Mesothelial cell of epicardium (in vitro differentiated cells): ENCODE measurements around the gene ARHGAP44. TPM values are rescaled to one million over a fixed set of nuclear protein-coding genes. Genes with fewer than 3 reads are reported as not detected.
A peak's percentile ranks its signal among the peaks of the same experiment; 100 is the strongest.

Source experiments
- DNase-seq, 2 experiments: peaks; one replicate each; pipeline ENCODE4 v3.0.0; 2021; ENCODE audit warnings: low spot score in 2 of 2; ENCODE audit not compliant: unreplicated experiment in 2 of 2
- H3K27ac Mint-ChIP-seq: 2 replicates; pipeline ENCODE4 v1.8.0; 2021; ENCODE audit warnings: mixed read lengths
- H3K27me3 Mint-ChIP-seq: 2 replicates; pipeline ENCODE4 v1.8.0; 2021; ENCODE audit warnings: low read depth, mixed read lengths
- H3K36me3 Mint-ChIP-seq: 2 replicates; pipeline ENCODE4 v1.8.0; 2021; ENCODE audit warnings: mixed read lengths
- H3K4me1 Mint-ChIP-seq: 2 replicates; pipeline ENCODE4 v1.8.0; 2021; ENCODE audit warnings: mixed read lengths
- H3K4me3 Mint-ChIP-seq: 2 replicates; pipeline ENCODE4 v1.8.0; 2021; ENCODE audit warnings: mild to moderate bottlenecking, moderate library complexity, mixed read lengths
- H3K9me3 Mint-ChIP-seq: 2 replicates; pipeline ENCODE4 v1.8.0; 2021; ENCODE audit warnings: mixed read lengths
- CTCF ChIP-seq: fragments of 200-600 bp; sonication (generic); IDR thresholded peaks from one replicate; pipeline ENCODE4 v1.5.0; 2021; ENCODE audit warnings: antibody characterized with exemption; ENCODE audit not compliant: unreplicated experiment
- total RNA-seq: library from RNA; stranded (reverse); gene quantifications from 3 replicates; pipeline ENCODE4 v1.2.1, GENCODE V29; 2021

The ARHGAP44 gene
- total RNA-seq, 1 donor from 2014 or later, result 11.7 TPM

DNA sequence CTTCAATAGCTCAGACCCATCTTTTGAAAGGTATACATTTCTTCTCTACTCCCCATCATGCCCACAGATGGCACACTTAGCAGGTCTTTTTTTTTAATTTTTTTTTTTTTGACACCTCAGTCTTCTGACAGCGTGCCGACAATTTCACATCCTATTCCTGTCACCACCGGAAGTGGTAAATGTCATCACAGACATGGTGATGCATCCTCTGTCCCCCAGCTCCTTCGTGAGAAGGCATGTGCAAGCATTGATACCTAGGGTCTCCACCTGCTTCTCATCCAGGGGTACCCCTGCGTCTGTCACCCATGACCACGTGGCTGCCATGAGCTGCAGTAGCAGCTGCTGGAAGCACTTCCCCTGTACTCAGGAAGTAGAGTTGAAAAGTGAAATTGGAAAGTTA is 192.9 kb downstream of the ARHGAP44 start:
- H3K9me3 Mint-ChIP-seq, result no peaks in the 10 kb centered on the region
- no peak for TF ChIP-seq CTCF
- peaks cover 2% of the 10 kb centered on the region for H3K36me3 Mint-ChIP-seq
- H3K27me3 Mint-ChIP-seq, result no peaks in the 10 kb centered on the region
- DNase-seq, result no peak
- peaks cover 17% of the 10 kb centered on the region for H3K4me1 Mint-ChIP-seq
- no peak overlapping the region for H3K27ac Mint-ChIP-seq
- H3K4me3 Mint-ChIP-seq, result no peak overlapping the region

DNA sequence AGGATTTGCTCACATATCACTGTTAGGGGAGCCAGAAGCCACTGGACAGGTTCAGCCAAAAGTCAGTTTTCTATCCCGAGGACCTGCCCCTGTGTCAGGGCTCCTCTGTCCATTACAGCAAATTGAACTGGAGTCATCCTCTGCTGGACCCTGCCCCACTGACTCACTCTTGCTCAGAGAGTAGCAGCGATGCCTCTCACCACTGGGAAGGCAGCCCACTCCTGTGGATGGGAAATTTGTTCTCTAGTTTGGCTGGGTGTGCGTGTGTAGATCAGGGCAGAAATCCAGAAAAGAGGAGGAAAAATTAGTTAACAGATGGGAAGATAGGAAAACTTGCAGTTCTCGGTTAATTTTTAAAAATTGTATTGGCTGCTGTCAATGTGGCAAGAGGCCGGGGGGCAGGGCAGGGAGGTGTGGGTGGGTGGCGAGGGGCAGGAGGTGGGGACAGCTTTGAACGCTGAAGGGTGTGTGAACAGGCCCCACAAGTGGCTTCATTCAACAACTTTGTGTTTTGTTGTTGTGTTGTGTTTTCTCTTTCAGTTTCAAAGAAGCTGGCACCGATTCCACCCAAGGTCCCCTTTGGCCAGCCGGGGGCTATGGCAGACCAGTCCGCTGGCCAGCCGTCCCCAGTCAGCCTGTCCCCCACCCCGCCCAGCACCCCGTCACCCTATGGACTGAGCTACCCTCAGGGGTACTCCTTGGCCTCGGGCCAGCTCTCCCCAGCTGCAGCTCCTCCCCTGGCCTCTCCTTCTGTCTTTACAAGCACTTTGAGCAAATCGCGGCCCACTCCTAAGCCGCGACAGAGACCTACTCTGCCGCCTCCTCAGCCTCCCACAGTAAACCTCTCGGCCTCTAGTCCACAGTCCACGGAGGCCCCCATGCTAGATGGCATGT is 194.9 kb downstream of the ARHGAP44 start:
- no peak for DNase-seq
- TF ChIP-seq CTCF, result no peak
- H3K27me3 Mint-ChIP-seq, result no peaks in the 10 kb centered on the region
- H3K9me3 Mint-ChIP-seq, result no peaks in the 10 kb centered on the region
- peak overlapping the region; percentile 73 for H3K27ac Mint-ChIP-seq
- H3K36me3 Mint-ChIP-seq, result peaks cover 3% of the 10 kb centered on the region
- peaks cover 21% of the 10 kb centered on the region for H3K4me1 Mint-ChIP-seq
- H3K4me3 Mint-ChIP-seq, result no peak overlapping the region

GRCh38 chr17:12985431-12986293 is 196.4 kb downstream of the ARHGAP44 start:
- Mint-ChIP-seq H3K36me3 (peaks cover 11% of the 10 kb centered on the region), H3K4me1 (peaks cover 21% of the 10 kb centered on the region), H3K27me3 (no peaks in the 10 kb centered on the region), H3K9me3 (no peaks in the 10 kb centered on the region), H3K27ac (no peak overlapping the region), H3K4me3 (no peak overlapping the region)
- DNase-seq, result no peak
- no peak for TF ChIP-seq CTCF

- Mint-ChIP-seq H3K27me3 (no peaks in the 10 kb centered on the region), H3K4me3 (no peak overlapping the region), H3K9me3 (no peaks in the 10 kb centered on the region), H3K27ac (no peak overlapping the region), H3K36me3 (peaks cover 23% of the 10 kb centered on the region), H3K4me1 (peaks cover 21% of the 10 kb centered on the region)
- no peak for DNase-seq
- TF ChIP-seq CTCF, result no peak
Observed at GRCh38 chr17:12987120-12987519, 197.8 kb downstream of the ARHGAP44 start.

DNA sequence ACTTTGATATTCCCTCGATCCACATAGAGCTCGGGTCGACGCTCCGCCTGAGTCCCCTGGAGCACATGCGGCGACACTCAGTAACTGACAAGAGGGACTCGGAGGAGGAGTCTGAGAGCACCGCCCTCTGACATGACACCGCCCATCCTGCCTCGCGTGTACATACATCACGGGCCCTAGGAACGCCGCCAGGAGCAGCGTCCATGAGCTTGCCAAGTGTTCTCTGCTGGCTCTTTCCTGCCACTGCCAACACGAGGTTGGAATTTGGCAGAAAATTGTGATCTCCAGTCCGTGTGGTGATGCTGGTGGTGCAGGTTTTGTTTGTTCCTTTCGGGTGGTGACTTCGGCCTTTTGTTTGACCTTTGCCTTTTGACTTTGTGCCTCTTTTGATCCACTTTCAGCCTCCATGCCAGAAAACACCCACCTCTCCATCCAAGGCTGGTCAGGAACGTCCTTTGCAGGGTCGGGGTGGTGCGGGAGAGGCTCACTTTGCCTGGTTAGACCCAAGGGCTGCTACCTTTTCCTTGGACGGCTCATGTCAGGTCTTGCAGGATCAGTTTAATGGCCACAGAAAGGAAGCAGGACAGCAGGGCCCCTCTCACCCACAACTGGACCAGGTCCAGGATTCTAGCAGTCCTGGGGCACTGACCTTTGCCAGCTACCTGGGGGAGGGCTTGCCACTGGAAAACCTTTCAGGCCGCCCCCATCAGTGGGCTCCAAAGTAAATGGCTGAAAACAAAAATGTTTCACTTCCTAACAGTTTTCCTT is 200.9 kb downstream of the ARHGAP44 start:
- H3K36me3 Mint-ChIP-seq, result peaks cover 38% of the 10 kb centered on the region
- no peaks in the 10 kb centered on the region for H3K27me3 Mint-ChIP-seq
- H3K4me3 Mint-ChIP-seq, result no peak overlapping the region
- peaks cover 11% of the 10 kb centered on the region for H3K4me1 Mint-ChIP-seq
- H3K27ac Mint-ChIP-seq, result peak overlapping the region; percentile 72
- DNase-seq, result no peak
- no peak for TF ChIP-seq CTCF
- H3K9me3 Mint-ChIP-seq, result no peaks in the 10 kb centered on the region
